HG03432 (cell line): ENCODE measurements around the gene RAB15.

Source experiments
- ATAC-seq: cut with Tn5 transposase; IDR thresholded peaks from one replicate; pipeline ENCODE4 v1.9.1; 2021; ENCODE audit warnings: mild to moderate bottlenecking, moderate library complexity; ENCODE audit not compliant: unreplicated experiment

The RAB15 gene

DNA sequence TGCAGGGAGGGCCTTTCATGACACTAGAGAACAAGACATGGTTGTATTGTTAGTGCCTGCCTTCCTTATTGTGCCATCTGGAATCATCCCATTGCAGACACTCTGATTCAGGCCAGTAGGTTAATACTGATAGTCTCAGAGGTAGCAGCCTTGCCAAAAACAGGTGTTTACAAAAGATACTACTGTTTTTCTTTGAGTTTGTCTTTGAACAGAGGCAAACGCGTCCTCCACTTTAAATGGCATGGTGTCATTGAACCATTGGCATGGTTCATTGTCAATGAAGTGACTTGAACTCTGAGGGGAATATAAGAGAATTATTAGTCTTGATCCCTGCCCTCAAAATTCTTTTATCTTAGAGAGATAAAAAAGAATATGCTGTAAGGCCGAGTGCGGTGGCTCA lies 18.8 kb upstream of the RAB15 start:
- no peak for ATAC-seq

- ATAC-seq = no peak
Measured at GRCh38 chr14:64990296-64990695, 18.2 kb upstream of the RAB15 start.

DNA sequence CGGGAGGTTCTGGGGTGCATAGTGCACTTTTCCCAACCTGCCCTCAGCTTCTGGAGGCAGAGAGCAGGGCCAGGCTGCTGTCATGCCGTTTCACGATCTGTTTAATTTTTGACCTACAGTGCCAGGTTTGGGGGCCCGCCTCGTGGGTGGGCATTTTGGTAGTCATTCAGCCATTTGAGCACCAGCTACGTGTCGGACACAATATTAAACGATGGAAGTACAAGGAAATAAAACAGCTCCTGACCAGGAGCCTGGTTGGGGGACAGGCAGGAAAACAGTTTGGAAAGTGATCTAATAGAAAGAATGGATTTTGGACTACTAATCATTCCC lies 15.3 kb upstream of the RAB15 start:
- ATAC-seq = peak; percentile 3

DNA sequence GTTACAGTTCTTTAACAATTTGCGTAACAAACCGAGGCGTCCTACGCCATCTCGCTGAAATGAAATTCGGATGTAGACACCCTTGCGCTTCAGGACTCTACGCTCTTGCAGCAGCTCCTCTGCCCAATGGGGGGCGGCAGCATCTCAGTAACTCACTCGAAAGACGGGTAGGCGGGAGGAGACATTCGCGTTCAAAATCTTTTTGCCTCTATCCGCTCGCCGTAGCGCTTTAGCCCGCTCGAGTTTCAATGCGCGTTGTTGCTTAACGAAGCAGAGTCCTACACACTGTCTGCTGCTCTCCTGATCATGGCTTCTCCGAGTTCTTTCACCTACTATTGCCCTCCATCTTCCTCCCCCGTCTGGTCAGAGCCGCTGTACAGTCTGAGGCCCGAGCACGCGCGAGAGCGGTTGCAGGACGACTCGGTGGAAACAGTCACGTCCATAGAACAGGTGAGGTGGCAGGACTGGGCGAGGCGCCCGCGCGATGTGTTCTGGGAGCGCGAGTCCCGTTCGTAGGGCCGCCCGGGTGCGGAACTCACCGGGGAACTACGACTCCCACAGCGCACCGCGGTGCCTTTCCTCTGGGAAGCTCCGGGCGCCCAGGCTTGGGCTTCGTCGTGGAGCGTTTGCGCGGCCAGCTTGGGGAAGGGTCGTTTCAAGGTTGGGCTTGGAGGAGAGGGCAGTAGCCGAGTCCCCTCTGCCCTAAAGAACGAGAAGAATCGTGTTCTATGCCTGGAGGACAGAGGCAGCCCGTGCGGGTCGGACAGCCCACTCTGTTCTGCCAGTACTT lies 14.7 kb upstream of the RAB15 start, which contains the start of gene FNTB:
Gene FNTB (plus strand): TSS at position 248 of the 790 bp plus-strand sequence. CDS start 59 bp downstream, at position 307.
- peak; percentile 96 for ATAC-seq

DNA sequence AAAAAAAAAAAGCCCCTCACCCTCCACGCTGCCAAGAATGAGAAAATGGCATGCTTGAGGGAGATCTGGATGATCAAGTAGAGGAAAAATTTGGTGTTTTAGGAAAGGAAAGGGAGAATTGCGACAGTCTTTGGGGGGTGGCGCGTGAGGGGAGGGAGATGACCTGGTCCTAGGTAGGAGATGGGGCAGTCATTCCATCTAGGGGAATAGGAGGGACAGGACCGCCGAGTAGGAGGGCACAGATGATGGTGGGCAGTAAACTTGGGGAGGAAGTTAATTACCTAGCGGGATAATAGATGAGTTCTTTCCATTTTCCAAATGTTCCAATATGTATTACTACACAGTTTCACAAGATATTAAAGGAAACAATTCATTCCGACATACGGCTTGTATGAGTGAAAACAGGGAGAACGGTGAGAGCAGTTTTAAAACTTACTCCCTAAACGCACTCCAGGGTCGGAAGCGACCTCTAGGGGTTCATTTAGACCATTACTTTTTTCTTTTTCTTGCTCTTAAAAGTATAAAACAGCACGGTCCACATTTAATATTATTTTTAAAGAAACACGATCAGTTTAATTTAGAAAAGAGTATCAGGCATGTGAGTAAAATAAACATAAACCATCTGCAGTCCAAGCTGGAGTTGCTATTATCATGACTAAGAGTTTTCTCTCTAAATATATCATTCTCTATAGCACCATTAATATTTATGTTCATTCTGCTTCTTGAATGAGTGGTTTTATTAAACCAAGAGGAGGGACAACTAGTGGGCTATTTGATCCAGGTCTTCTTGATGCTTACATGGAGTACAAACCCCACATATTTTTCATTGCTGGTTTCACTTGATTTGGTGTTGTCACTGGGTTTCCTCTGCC lies 11.5 kb upstream of the RAB15 start:
- ATAC-seq = no peak

- ATAC-seq = no peak
Measured at GRCh38 chr14:64979336-64980074, 7.4 kb upstream of the RAB15 start.

GRCh38 chr14:64974563-64974962 lies 2.4 kb upstream of the RAB15 start:
- no peak for ATAC-seq

GRCh38 chr14:64973826-64974225 lies 1.7 kb upstream of the RAB15 start:
- no peak for ATAC-seq

DNA sequence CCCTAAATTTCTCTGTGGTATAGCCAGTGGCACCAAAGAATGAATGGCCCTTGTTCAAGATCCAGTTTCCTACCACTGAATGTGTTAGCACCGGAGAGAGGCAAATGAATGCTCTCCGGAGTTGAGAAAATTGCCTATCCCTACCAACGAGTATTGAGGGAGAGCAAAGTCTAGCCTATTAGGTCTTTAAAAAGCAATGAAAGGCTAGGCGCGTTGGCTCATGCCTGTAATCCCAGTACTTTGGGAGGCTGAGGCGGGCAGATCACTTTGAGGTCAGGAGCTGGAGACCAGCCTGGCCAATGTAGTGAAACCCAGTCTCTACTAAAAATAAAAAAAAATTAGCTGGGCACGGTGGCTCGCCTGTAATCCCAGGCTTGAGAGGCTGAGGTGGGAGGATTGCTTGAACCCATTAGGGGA lies 898 bp upstream of the RAB15 start:
- ATAC-seq = no peak

DNA sequence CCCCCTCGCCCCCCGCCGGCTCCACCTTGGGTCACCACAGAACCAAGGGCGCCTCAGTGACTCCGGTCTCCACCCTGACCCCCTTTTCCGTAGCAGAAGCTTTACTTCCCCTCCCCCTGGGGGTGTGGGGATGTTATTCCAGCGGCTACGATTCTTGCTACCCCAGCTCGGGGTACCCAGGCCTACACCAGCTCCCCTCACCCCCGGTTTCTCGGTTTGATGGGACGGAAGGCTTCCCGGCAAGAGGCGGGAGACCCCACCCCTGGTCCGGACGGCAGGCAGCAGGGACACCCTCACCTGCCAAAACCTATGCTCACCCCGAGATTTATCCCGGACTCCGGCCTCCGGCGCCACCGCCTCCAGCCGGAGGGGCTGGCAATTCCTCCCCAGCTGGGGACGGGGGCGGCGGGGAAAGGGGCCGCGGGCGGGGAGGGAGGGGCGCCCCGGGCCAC lies 619 bp downstream of the RAB15 start:
- no peak for ATAC-seq

DNA sequence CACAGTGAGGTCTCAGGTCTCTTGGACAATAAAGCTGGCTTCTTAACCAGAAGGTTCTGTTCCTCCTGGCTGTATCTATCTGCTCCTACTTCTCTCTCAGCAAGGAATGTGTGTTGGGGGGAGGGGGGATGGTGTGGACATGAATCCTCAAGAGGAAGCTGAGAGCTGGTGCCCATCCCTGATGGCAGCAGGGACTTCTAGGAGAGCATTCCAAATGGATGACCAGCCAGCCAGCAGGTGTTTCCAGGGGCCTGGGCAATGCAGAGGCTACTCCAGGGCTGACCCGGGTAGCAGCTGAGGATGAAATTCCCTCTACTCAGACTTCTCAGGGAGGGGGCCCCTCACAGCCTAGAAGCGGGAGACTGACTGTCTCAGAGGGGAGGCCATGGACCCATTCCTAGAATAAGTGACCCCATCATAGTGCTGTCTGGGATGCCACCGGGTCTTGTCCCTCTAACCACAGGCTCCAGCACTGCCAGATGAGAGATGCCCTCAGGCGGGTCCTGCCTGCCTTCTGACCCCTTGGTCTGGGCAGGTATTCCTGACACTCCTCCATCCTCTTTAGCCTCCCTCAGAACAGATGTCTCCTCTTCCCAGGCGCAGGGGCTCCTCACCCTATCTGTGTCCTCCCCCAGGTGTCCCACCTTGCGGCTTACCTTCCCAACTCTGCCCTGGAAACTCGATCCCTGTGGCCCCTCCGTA lies 1.2 kb downstream of the RAB15 start:
- ATAC-seq = no peak

DNA sequence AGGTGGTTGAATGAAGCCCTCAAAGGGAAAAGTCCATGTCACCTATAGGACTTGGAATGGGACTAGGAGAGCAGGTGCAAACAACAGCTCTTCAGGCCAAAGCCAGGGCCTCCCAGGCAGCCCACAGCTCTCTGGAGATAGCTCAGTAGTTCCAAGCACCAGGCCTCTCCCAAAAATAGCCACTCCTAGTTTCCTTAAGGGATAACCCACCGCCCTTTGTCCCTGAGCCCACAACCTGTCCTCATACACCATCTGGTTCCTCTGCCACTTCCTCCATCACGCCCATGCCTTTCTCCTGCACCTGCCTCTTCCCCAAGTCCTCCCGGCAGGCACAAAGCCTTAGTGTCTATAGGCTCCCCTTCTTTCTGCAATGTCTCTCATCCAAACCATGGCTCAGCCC lies 2.1 kb downstream of the RAB15 start:
- no peak for ATAC-seq

GRCh38 chr14:64968651-64969050 lies 3.5 kb downstream of the RAB15 start:
- no peak for ATAC-seq

DNA sequence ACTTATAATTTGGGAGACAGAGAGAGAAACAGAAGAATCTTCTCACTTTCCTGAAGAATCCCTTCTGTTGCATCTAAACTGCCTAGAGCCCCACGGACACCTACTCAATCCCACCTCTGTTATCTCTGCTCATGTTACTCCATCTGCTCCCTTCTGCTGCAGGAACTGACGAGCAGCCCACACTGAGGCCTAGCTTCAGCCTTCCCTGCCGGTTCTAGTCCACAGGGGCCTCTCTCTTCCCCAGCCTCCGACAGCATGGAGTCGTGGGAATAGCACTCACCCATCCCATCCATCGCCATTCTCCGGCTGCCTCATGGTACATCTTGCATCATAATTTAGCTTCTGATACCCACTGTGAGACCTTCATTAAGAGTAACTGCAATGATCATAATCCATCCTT lies 4.0 kb downstream of the RAB15 start:
- no peak for ATAC-seq

DNA sequence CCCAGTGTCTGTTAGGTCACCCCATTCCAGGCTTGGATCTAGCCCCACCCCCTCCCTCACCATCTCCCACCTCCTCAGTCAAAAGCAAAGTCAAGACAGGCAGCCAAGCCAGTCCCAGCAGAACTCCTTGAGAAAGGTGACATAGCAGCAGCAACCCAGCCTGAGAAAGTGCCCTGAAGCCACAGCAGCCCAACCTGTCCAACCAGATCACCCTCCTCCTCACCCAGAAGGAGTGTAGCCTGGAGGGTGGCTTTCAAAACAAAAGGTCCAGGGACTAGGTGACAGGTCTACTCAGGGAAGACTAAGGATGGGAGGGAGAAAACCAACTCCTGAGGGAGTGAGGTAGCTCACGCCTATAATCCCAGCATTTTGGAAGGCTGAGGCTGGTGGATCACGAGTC lies 5.2 kb downstream of the RAB15 start:
- no peak for ATAC-seq

DNA sequence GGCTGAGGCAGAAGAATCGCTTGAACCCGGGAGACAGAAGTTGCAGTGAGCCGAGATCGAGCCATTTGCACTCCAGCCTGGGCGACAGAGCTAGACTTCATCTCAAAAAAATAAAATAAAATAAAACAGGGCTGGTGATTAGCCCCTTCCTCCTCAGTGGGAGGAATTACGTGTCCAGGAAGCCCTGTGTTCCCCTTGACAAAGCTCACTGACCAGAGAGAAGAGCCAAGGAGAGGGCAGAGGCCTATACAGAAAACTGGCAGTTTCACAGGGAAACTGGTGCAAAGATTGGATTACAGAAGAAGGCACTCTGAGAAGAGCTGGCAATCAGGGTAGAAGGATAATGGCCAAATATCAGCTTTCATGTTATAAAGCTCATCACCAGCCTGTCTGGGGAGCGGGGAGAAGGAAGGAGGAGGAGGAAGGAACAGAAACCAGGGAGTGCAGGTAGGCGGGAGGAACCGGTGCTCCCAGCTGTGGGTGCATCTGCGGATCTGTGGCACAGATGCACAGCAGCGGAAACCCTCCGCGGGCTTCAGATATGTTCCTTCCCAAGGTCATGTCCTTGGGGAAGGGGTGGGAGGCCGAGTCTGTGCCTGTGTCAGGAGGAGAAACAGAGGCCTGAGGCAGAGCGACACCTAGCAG lies 6.7 kb downstream of the RAB15 start:
- no peak for ATAC-seq

DNA sequence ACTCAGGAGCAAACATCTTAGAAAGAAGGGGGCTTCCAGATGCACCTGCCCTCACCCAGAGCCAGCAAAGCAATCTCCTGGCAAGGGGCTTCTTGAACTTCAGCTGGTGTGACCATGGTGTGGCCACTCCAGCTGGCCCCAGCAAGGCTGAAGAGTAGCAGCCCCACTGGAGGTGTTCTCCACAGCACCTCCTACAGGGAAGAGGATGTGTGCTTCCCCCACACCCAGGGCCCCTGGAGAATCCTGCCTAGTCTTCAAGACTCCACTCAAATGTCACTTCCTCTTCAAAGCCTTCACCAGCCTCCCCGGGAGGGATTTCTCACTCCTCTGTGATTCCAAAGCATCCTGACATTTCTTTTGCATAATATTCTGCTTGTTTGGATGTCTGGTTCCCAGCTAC lies 8.5 kb downstream of the RAB15 start:
- no peak for ATAC-seq

- ATAC-seq = no peak
Measured at GRCh38 chr14:64960762-64961276, 11.3 kb downstream of the RAB15 start.

DNA sequence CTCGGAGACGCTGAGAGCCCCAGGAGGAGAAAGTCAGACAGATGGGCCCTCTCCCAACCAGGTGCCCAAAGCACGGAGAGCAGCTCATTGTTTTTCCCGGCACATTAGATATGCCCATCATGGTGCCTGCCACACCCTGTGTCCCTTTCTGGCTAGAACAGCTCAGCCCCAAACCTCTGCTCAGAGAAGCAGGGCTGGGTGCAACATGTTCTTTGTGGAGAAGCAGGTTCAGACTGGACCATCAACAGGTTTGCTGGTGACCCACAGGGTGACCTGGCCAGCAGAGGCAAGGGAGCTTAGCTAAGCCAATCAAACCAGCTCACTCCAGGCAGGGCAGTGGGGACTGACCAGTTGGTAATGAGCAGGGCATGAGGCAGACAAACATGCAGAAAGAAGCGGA lies 13.4 kb downstream of the RAB15 start:
- ATAC-seq = no peak

GRCh38 chr14:64958201-64958600 lies 13.9 kb downstream of the RAB15 start:
- ATAC-seq = no peak
